Right ventricle myocardium inferior (tissue), 1 donor: ENCODE measurements around the gene UNKL. TPM values are rescaled to one million over a fixed set of nuclear protein-coding genes. Genes with fewer than 3 reads are reported as not detected.
"Not testable (repeated sequence)": the region's sequence is repeated elsewhere in the genome, so short reads cannot be mapped to it uniquely, and the experiment has no call there.

ENCODE experiments used
- ATAC-seq: fragments of 200-7000 bp; cut with Tn5 transposase; one replicate; pipeline ENCODE4 v1.9.1; 2020; ENCODE audit warnings: mild to moderate bottlenecking, moderate library complexity
- DNase-seq: peaks from one replicate; pipeline ENCODE4 v3.0.0; 2021; ENCODE audit errors: missing footprints
- intact Hi-C: fragments of 100-400 bp; cut with DNase I; formaldehyde crosslinking; loops from one replicate; pipeline ENCODE4 v1.11.0; 2022
- total RNA-seq: library from RNA; stranded (reverse); fragmentation: NEBNext Ultra II Directional; extraction: Animal tissue kit (Norgen Biotek cat#: 25700); gene quantifications from one replicate; pipeline ENCODE4 v1.2.1, GENCODE V29; 2021
- donor health status: DM: no; HTN: yes; CAD: no; lungs with severe emphysema.

The UNKL gene
- total RNA-seq, 1 donor from 2014 or later, result 11.3 TPM

GRCh38 chr16:1335211-1335971, 79.1 kb downstream of the UNKL start:
- intact Hi-C loops, result no loop called here
- ATAC-seq (no peak), DNase-seq (no peak)

- no peak for DNase-seq
- no peak for ATAC-seq
- intact Hi-C loops, result no loop called here
Observed at GRCh38 chr16:1334739-1335138, 79.8 kb downstream of the UNKL start.

- intact Hi-C loops, result no loop called here
- ATAC-seq, result no peak
- no peak for DNase-seq
Observed at GRCh38 chr16:1333854-1334700, 80.4 kb downstream of the UNKL start.

- peak; percentile 72 for ATAC-seq
- intact Hi-C loops, result no loop called here
- peak; percentile 77 for DNase-seq
Observed at GRCh38 chr16:1333149-1333812, 81.2 kb downstream of the UNKL start, which contains the start of gene BAIAP3. BAIAP3 (plus strand) TSS chr16:1333645; CDS start chr16:1338550, 4,905 bp downstream.

- intact Hi-C loops, result no loop called here
- DNase-seq, result no peak
- ATAC-seq, result no peak
Observed at GRCh38 chr16:1332618-1333148, 81.8 kb downstream of the UNKL start.

- intact Hi-C loops, result no loop called here
- ATAC-seq (no peak), DNase-seq (peak; percentile 89)
Observed at GRCh38 chr16:1331712-1332617, 82.5 kb downstream of the UNKL start.

GRCh38 chr16:1330931-1331711, 83.4 kb downstream of the UNKL start:
- intact Hi-C loops, result no loop called here
- DNase-seq (no peak), ATAC-seq (no peak)

- DNase-seq, result no peak
- no peak for ATAC-seq
- intact Hi-C loops, result no loop called here
Observed at GRCh38 chr16:1330260-1330914, 84.1 kb downstream of the UNKL start.

- DNase-seq, ATAC-seq, intact Hi-C loops: not testable (repeated sequence)
Observed at GRCh38 chr16:1328961-1329360, 85.5 kb downstream of the UNKL start.

- intact Hi-C loops, ATAC-seq, DNase-seq: not testable (repeated sequence)
Observed at GRCh38 chr16:1328136-1328535, 86.4 kb downstream of the UNKL start.

GRCh38 chr16:1327619-1327947, 86.9 kb downstream of the UNKL start:
- DNase-seq, result no peak
- intact Hi-C loops, result no loop called here
- no peak for ATAC-seq

GRCh38 chr16:1326946-1327618, 87.4 kb downstream of the UNKL start:
- no peak for DNase-seq
- no peak for ATAC-seq
- intact Hi-C loops, result no loop called here

GRCh38 chr16:1326391-1326790, 88.1 kb downstream of the UNKL start:
- no peak for DNase-seq
- no peak for ATAC-seq
- intact Hi-C loops, result no loop called here

- peak; percentile 24 for ATAC-seq
- intact Hi-C loops, result no loop called here
- no peak for DNase-seq
Observed at GRCh38 chr16:1325673-1326371, 88.7 kb downstream of the UNKL start.

GRCh38 chr16:1325261-1325660, 89.2 kb downstream of the UNKL start:
- ATAC-seq, result no peak

GRCh38 chr16:1324286-1324826, 90.1 kb downstream of the UNKL start:
- no peak for DNase-seq
- ATAC-seq, result no peak
- intact Hi-C loops, result no loop called here

More at GRCh38 chr16:1325261-1325660, 89.2 kb downstream of the UNKL start:
- intact Hi-C loops, result no loop called here
- DNase-seq, result no peak
